ENCODE data around the gene STK4.
A peak's percentile ranks its signal among the peaks of the same experiment; 100 is the strongest.

Gene STK4

DNA sequence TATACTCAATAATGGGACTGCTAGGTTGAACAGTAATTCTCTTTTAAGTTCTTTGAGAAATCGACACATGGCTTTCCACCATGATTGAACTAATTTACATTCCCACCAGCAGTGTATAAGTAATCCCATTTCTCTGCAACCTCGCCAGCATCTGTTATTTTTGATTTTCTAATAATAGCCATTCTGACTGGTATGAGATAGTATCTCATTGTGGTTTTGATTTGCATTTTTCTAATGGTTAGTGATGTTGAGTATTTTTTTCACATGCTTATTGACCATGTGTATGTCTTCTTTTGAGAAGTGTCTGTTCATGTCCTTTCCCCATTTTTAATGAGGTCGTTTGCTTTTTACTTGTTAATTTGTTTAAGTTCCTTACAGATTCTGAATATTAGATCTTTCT is 66.5 kb downstream of the STK4 start:
- no peak for DNase-seq

DNA sequence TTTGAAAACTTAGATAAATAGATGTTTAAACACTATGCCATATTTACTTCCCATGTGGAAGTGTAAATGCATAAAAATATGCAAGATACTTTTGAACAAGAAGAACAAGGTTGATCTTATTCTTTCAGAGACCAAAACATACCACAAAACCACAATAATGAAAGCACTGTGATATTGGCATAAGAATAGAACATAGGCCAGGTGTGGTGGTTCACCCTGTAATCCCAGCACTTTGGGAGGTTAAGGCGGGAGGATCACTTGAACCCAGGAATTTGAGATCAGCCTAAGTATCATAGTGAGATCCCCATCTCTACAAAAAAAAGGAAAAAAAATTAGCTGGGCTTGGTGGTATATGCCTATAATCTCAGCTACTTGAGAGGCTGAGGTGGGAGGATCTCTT is 68.1 kb downstream of the STK4 start:
- no peak for DNase-seq

DNA sequence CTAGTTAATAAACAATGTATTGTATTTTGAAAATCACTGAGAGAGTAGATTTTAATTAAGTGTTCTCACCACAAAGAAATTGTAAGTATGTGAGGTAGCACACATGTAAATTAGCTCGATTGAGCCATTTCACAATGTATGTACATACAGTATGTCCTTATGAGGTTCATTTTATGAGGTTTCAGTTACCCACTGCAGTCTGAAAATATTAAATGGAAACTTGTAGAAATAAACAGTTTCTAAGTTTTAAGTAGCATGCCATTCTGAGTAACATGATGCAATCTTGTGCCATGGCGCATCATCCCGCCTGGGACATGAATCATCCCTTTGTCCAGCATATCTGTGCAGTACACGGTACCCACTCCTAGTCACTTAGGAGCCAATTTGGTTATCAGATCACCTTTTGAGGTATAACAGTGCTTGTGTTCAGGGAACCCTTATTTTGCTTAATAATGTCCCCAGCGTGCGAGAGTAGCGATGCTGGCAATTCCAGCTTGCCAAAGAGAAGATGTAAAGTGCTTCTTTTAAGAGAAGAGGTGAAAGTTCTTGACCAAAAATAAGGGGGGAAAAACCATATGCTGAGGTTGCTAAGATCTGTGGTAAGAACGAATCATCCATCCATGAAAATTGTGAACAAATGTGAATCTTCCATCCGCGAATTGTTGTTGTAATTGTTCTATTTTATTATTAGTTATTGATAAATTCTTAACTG is 69.9 kb downstream of the STK4 start:
- no peak for DNase-seq

GRCh38 chr20:45037050-45037449 is 70.7 kb downstream of the STK4 start:
- no peak for DNase-seq

- no peak for DNase-seq
Measured at GRCh38 chr20:45037635-45038034, 71.3 kb downstream of the STK4 start.

DNA sequence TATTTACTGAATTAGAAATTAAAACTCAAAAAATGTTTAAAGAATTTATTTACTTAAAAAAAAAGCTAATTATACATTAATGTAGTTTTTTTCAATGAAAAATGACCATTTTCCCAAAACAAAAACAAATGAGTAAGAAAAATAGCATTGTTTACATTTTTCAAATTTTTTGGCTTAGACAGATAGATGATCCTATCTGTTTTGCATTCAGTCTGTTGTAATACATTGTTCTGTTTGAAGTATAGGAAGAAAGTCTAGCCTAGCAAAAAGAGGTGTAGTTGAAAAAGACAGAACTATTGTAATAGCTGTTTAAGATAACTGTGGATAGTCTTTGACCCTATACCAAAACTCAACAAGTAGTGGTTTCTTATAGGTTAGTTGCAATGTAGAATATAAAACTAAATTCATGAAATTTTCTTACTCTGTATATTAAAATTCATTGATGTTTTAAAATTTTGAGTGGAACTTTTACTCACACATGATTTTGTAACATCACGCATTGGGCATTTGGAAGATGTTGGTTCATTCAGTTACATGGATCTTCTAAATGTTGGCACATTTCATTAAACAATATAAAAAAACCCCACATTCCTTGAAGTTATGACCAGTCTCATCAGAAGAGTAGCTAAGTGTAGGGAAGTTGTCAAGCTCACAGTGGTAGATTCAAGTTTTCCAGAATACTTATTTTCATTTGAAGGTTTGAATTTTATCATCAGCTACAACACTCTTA is 72.6 kb downstream of the STK4 start:
- no peak for DNase-seq

GRCh38 chr20:45039475-45039820 is 73.1 kb downstream of the STK4 start:
- peak; percentile 33 to 68 for DNase-seq

- no peak for DNase-seq
Measured at GRCh38 chr20:45041464-45042337, 75.4 kb downstream of the STK4 start.

GRCh38 chr20:45042978-45043377 is 76.7 kb downstream of the STK4 start:
- no peak for DNase-seq

- DNase-seq = peak; percentile 82 to 94
Measured at GRCh38 chr20:45044084-45044573, 77.8 kb downstream of the STK4 start.

DNA sequence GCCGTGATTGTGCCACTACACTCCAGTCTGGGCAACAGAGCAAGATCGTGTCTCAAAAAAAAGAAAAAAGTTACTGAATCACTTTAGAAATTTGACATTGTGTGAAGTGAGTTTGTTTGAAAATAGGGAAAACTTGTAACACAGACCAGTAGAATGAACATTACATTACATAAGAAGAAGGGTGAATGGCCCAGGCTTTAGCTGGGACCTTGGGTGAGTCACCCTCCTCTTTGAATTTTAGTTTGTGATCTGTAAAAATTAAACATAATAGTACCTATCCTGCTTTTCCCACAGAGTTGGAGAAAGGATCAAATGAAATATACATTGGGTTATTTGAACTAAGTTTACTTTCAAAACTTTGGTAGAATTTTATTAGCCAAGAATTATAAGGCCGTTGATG is 78.3 kb downstream of the STK4 start:
- no peak for DNase-seq

GRCh38 chr20:45047581-45048119 is 81.3 kb downstream of the STK4 start:
- DNase-seq = no peak

DNA sequence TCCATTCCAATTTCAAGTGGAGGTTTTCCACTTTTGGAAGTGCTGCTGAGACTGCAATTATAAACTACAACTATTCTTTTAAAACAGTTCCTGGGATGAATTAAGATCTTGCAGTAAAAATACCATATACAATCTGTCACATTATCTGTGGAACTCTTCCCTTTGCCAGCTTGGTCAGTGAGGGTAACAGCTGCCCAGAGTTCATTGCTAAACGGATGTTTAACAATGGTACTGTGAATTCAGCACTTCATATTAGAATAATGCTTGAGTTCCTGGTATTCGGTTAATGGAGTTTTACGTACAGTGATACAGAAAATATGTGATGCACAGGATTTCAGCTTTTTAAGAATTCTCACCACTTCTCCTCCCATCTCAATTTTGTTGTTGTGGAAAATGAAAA is 83.1 kb downstream of the STK4 start:
- no peak for DNase-seq

DNA sequence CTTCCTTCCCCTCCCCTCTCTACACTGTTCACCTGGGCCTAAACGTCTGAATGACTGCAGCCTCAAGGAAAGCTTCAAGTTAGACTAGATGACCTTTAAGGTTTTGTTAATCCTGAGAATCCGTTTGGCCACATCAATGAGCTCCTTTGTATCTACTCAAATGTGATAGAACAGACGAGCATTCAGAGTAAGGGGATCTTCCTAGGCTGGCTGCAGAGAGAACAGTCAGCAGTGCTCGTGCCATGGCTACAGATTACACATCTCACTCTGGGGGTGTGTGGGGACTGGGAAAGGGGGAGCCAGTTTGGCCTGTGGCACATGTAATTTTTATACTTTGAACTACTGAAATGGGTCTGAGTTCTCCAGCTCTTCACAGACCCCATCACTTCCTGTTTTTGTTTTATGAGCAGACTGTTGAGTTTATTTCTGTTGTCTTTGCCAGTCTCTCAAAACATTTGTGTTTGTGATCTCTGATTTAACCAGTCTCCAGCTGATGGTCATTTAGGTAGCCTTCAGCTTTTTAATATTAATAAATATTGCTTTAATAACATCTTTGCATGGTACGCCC is 83.7 kb downstream of the STK4 start:
- peak; percentile 43 to 67 for DNase-seq

- DNase-seq = peak; percentile 11 to 18
Measured at GRCh38 chr20:45051204-45052060, 85.1 kb downstream of the STK4 start.

DNA sequence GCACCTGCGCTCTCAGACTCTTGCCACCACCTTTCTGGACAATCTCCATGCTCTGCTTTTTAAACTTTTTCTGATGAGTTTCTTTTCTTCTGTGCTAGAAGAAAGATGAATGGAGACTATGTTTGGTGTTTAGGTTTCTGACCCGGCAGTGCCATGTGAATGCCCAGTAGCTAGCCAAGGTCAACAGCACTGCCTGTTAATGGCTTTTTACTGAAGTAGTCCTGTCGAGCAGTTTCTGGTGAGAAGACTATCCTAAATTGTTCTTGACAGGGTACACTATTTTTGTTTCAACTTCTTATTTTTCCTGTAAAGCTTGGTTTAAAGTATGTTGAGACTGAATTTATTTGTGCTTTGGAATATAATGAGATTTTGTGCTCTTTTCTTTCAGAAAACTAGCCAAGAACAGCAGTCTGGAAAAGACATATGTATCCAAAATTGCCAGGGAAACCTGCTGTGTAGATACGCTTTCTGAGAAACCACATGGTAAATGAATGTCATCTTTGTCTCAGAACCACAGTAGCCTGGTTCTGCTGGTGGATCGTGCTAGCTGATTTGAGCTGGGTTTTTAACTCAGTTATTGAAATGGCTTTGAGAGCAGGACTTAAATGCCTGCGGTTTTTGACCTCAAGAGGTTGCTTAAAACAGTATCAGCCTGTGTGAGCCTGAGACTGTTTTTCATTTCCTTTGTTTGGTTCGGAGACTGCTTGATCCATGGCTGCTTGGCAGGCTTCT is 86.6 kb downstream of the STK4 start:
- DNase-seq = peak; percentile 48 to 65

- DNase-seq = no peak
Measured at GRCh38 chr20:45053430-45054351, 87.4 kb downstream of the STK4 start.

GRCh38 chr20:45055056-45055455 is 88.7 kb downstream of the STK4 start:
- DNase-seq = no peak

DNA sequence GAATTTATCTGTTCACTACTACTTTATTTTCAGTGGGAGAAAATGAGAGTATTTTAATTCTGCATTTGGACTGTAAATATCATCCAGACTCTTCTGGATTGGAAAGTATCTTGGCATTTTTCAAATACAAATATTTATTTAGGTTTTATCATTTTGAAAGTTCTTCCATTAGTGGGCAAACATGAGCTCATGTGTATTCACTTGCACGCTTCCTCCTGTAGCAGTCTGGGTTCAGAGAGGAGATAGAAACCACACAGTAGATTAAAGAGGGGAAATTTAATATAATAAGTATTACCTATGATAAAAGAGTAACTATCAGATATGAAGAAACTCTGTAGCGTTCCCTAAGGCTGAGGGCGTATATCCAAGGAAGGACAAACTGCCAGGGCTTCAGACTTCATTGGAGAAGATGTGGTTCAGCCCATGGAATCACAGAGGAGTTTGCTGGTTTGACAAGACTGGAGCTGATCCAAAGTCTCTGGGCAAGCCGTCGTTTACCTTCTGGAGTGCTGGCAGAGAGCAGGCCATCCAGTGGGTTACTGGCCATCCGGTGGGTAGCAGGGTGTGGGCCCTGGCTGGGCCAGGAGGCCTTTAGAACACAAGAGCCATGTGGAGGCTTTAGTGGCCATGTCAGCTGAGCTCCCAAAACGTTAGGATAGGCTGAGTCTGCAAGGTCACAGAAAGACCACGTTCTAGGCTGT is 90.3 kb downstream of the STK4 start:
- DNase-seq = no peak
